ENCODE measurements around the gene SLC27A1.
"Not testable (repeated sequence)": the region's sequence is repeated elsewhere in the genome, so short reads cannot be mapped to it uniquely, and the experiment has no call there.

Gene SLC27A1

GRCh38 chr19:17456127-17456526, 14.2 kb upstream of the SLC27A1 start:
- DNase-seq (ENCODE audit: low read depth in 2 of 2) = no peak

- no peak for DNase-seq (ENCODE audit: low read depth in 2 of 2)
These were observed 12.7 kb upstream of the SLC27A1 start for GRCh38 chr19:17457616-17458015.

- DNase-seq (ENCODE audit: low read depth in 2 of 2) = no peak
These were observed 11.4 kb upstream of the SLC27A1 start for GRCh38 chr19:17458970-17459369.

GRCh38 chr19:17460372-17461230, 9.7 kb upstream of the SLC27A1 start, which contains the start of gene NXNL1:
Gene NXNL1, minus strand, starts transcription at chr19:17460926. Its CDS starts 57 bp downstream, at chr19:17460869.
- DNase-seq (ENCODE audit: low read depth in 2 of 2) = no peak

GRCh38 chr19:17466487-17466850, 3.9 kb upstream of the SLC27A1 start:
- no peak for DNase-seq (ENCODE audit: low read depth in 2 of 2)

GRCh38 chr19:17467471-17468301, 2.6 kb upstream of the SLC27A1 start:
- no peak for DNase-seq (ENCODE audit: low read depth in 2 of 2)

GRCh38 chr19:17468302-17469091, 1.8 kb upstream of the SLC27A1 start:
- no peak for DNase-seq (ENCODE audit: low read depth in 2 of 2)

- DNase-seq (ENCODE audit: low read depth in 2 of 2) = no peak
These were observed 1.2 kb upstream of the SLC27A1 start for GRCh38 chr19:17469092-17469480.

- DNase-seq (ENCODE audit: low read depth in 2 of 2) = peak; percentile 88
These were observed 750 bp upstream of the SLC27A1 start for GRCh38 chr19:17469481-17470067.

GRCh38 chr19:17471410-17472125, 1.2 kb downstream of the SLC27A1 start:
- DNase-seq (ENCODE audit: low read depth in 2 of 2) = no peak

GRCh38 chr19:17473041-17473440, 2.7 kb downstream of the SLC27A1 start:
- DNase-seq (ENCODE audit: low read depth in 2 of 2) = no peak

- DNase-seq (ENCODE audit: low read depth in 2 of 2) = not testable (repeated sequence)
These were observed 4.8 kb downstream of the SLC27A1 start for GRCh38 chr19:17475011-17475540.

GRCh38 chr19:17475541-17476115, 5.3 kb downstream of the SLC27A1 start:
- DNase-seq (ENCODE audit: low read depth in 2 of 2) = no peak

GRCh38 chr19:17479325-17479791, 9.0 kb downstream of the SLC27A1 start:
- no peak for DNase-seq (ENCODE audit: low read depth in 2 of 2)

GRCh38 chr19:17481986-17482385, 11.7 kb downstream of the SLC27A1 start:
- no peak for DNase-seq (ENCODE audit: low read depth in 2 of 2)

- no peak for DNase-seq (ENCODE audit: low read depth in 2 of 2)
These were observed 12.7 kb downstream of the SLC27A1 start for GRCh38 chr19:17482877-17483604.

GRCh38 chr19:17483605-17484002, 13.3 kb downstream of the SLC27A1 start:
- no peak for DNase-seq (ENCODE audit: low read depth in 2 of 2)

- no peak for DNase-seq (ENCODE audit: low read depth in 2 of 2)
These were observed 14.3 kb downstream of the SLC27A1 start for GRCh38 chr19:17484520-17485185.

Measured in activated CD4-positive, alpha-beta T cell treated with anti-CD3 and anti-CD28 coated beads for 24 hours (primary cell).